Stomach smooth muscle (tissue), 2 donors: Measurements from ENCODE around the gene TFF2.

Experiments used
- H3K27ac ChIP-seq: one replicate; pipeline ENCODE4 v1.7.0; 2013; ENCODE audit warnings: mild to moderate bottlenecking, low read length, inconsistent platforms
- H3K27me3 ChIP-seq, 2 donors: one replicate each; pipeline ENCODE4 v1.7.0; 2013; ENCODE audit warnings: low read length in 2 of 2; ENCODE audit not compliant: insufficient read depth in 2 of 2, control insufficient read depth in 1 of 2
- H3K36me3 ChIP-seq, 2 donors: one replicate each; pipeline ENCODE4 v1.7.0; 2013; ENCODE audit warnings: low read length in 2 of 2; ENCODE audit not compliant: control insufficient read depth in 2 of 2, insufficient read depth in 2 of 2
- H3K4me1 ChIP-seq: one replicate; pipeline ENCODE4 v1.7.0; 2013; ENCODE audit warnings: low read length; ENCODE audit not compliant: control insufficient read depth, insufficient read depth
- H3K4me3 ChIP-seq, 2 donors: one replicate each; pipeline ENCODE4 v1.7.0; 2013; ENCODE audit warnings: low read length in 2 of 2
- H3K9ac ChIP-seq, 2 donors: one replicate each; pipeline ENCODE4 v1.7.0; 2013; ENCODE audit warnings: low read length in 2 of 2, mild to moderate bottlenecking in 1 of 2
- H3K9me3 ChIP-seq, 2 donors: one replicate each; pipeline ENCODE4 v1.7.0; 2013; ENCODE audit warnings: low read length in 2 of 2; ENCODE audit not compliant: control insufficient read depth in 2 of 2
- donor health status: healthy.
- donor health status: Pancreatic carcinoma.

Gene TFF2

DNA sequence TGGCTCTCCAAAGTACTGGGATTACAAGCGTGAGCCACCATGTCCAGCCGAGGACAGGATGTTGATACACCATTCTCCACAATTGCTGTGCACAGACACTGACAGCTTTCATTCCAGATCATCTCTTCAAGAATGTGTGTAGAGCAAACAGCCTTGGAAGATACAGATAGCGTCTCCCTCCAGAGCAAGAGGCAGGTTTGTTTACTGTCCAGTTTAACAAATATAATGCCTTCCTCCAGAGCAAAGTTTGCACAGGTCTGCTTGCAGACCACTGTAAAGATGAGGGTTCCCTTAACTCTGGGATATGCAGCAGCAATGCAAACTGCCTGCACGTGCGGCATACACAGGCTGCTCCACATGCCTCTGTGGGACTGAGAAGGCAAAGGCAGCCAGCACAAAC, 40.5 kb upstream of the TFF2 start:
- peaks cover 5 to 24% of the 10 kb centered on the region in 2 donors for H3K27me3 ChIP-seq
- H3K4me1 ChIP-seq: no peaks in the 10 kb centered on the region
- no peak overlapping the region for H3K27ac ChIP-seq
- no peak overlapping the region for H3K9ac ChIP-seq
- H3K4me3 ChIP-seq: no peak overlapping the region
- no peaks in the 10 kb centered on the region for H3K36me3 ChIP-seq
- H3K9me3 ChIP-seq: no peaks in the 10 kb centered on the region

DNA sequence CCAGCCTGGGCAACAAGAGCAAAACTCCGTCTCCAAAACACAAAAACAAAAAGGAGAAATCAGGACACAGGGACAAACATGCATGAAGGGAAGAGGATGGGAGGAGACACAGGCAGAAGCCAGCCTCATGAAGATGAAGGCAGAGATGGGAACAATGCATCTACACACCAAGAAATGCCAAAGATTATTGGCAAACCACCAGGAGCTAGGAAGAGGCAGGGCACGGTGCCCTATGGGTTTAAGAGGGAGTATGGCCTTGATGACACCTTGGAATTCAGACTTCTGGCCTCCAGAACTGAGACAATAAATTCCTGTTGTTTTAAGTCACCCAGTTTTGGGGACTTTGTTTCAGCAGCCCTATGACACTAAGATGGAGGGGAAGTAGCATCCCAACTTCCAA, 39.9 kb upstream of the TFF2 start:
- Histone ChIP-seq H3K27me3 (peaks cover 5 to 24% of the 10 kb centered on the region in 2 donors), H3K4me3 (no peak overlapping the region), H3K9me3 (no peaks in the 10 kb centered on the region), H3K4me1 (no peaks in the 10 kb centered on the region), H3K9ac (no peak overlapping the region), H3K27ac (no peak overlapping the region), H3K36me3 (no peaks in the 10 kb centered on the region)

DNA sequence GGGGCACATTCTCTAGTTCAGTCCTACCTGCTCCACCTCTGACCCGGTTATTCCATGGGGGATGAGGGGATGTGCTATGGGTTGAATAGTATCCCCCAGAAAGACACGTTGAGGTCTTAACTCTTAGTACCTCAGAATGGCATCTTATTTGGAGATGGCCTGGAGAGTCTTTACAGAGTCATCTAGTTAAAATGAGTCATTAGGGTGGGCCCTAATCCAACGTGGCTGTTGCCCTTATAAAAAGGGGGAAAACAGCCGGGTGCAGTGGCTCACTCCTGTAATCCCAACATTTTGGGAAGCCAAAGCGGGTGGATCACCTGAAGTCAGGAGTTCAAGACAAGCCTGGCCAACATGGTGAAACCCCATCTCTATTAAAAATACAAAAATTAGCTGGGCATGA, 39.4 kb upstream of the TFF2 start:
- Histone ChIP-seq H3K9ac (no peak overlapping the region), H3K9me3 (no peaks in the 10 kb centered on the region), H3K4me3 (no peak overlapping the region)

DNA sequence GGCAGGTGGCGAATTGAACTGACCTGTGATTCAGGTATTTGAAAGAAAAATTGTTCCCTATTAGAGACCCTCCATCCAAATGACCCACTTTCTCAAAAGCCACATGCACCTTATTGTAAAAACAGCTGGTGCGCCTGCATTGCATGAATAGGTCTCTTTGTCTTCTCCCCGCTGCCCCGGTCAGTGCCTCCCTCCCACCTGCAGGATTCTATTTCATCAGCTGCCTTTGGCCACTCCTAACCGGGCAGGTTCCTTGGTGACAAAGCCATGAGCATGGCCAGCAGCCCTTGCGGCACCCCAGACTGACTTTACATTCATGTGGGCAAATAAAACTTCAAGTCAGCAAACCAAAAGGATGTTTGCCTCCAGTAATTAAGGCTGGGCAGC, 38.6 kb upstream of the TFF2 start:
- Histone ChIP-seq H3K27ac (no peak overlapping the region), H3K4me1 (no peaks in the 10 kb centered on the region), H3K36me3 (no peaks in the 10 kb centered on the region), H3K27me3 (peaks cover 5 to 24% of the 10 kb centered on the region in 2 donors), H3K4me3 (no peak overlapping the region), H3K9ac (no peak overlapping the region), H3K9me3 (no peaks in the 10 kb centered on the region)

More for the DNA sequence above, 39.4 kb upstream of the TFF2 start:
- H3K27ac ChIP-seq: no peak overlapping the region
- peaks cover 5 to 24% of the 10 kb centered on the region in 2 donors for H3K27me3 ChIP-seq
- H3K36me3 ChIP-seq: no peaks in the 10 kb centered on the region
- no peaks in the 10 kb centered on the region for H3K4me1 ChIP-seq

DNA sequence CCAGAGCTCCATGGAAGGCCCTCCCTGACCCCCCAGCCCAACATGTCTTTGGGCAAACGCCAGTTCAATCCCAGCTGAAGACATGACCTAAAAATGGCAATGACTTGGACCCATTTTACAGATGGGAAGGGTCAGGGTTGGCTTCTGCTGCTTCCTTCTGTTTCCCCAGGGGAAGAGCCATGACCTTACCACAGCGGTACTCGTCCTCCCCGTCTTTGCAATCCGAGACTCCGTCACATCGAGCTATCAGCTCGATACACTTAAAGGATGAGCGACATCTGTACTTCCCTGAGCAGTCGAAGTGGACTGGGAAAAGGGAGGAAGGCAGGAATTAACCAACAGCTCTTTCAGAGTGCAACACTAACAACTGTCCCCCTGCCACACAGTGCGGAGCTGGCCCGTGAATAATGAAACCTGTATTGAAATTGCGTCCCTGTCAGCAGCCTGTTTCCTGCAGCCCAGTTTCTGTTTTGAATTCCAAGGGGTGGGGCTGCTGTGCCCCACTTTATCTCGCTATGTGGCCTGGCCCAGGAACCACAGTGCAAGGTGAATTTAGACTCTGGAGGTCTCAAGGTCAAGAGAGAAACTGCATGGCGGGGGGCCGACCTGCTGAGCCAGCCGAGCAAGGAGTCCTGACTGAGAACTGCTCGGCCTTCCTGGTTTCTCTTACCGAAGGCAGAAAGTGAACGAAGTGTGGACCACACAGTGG, 38.1 kb upstream of the TFF2 start:
- H3K27me3 ChIP-seq: peaks cover 5 to 24% of the 10 kb centered on the region in 2 donors
- no peak overlapping the region for H3K27ac ChIP-seq
- H3K9me3 ChIP-seq: no peaks in the 10 kb centered on the region
- H3K4me1 ChIP-seq: no peaks in the 10 kb centered on the region
- no peak overlapping the region for H3K9ac ChIP-seq
- H3K36me3 ChIP-seq: no peaks in the 10 kb centered on the region
- H3K4me3 ChIP-seq: no peak overlapping the region

DNA sequence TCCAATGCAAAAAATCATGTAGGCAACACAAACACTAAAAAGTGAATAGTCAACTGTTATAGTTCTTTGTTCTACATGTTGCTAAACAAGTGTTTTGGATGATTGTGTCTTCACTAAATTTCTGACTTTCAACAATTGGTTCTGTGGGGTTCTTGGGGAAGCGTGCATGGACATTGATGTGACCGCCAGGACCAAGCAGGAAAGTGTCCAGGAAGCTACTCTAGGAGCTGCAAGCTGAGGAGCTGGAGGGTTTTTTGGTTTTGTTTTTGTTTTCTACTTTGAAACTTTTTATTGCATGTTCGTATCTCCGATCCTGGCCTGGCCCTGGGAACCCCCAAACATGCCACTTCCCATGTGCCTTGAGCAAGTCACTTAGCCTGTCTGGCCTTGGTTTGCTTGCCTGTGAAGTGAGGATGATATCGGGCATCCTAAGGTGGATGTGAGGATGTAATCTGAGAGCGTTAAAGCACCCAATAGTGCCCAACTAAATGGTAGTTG, 37.1 kb upstream of the TFF2 start:
- Histone ChIP-seq H3K4me3 (no peak overlapping the region), H3K9ac (no peak overlapping the region), H3K27ac (no peak overlapping the region), H3K4me1 (no peaks in the 10 kb centered on the region), H3K36me3 (no peaks in the 10 kb centered on the region), H3K9me3 (no peaks in the 10 kb centered on the region), H3K27me3 (peaks cover 5 to 30% of the 10 kb centered on the region in 2 donors)

DNA sequence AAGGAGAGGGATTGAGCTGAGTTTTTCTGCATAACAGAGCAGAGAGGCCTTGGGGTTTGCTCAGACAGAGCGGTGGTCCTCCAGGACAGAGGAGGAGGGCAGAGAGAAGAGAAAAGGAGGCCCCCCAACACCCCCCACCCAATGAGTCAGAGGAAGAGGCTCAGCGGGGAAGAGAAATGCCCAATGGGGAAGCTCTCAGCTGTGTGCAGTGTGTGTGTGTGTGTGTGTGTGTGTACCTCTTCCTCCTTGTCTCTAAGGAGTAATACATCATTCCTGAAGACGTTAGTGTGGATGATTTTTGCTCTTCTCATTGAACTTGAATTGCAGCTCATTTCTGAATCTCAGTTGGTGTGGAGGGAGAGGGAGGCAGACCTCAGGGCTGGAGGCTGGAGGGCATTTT, 36.4 kb upstream of the TFF2 start:
- H3K27me3 ChIP-seq: peaks cover 4 to 33% of the 10 kb centered on the region in 2 donors
- H3K9me3 ChIP-seq: peaks cover under 1 to 2% of the 10 kb centered on the region in 2 donors
- H3K4me3 ChIP-seq: no peak overlapping the region
- no peaks in the 10 kb centered on the region for H3K4me1 ChIP-seq
- no peaks in the 10 kb centered on the region for H3K36me3 ChIP-seq
- H3K27ac ChIP-seq: no peak overlapping the region
- no peak overlapping the region for H3K9ac ChIP-seq

DNA sequence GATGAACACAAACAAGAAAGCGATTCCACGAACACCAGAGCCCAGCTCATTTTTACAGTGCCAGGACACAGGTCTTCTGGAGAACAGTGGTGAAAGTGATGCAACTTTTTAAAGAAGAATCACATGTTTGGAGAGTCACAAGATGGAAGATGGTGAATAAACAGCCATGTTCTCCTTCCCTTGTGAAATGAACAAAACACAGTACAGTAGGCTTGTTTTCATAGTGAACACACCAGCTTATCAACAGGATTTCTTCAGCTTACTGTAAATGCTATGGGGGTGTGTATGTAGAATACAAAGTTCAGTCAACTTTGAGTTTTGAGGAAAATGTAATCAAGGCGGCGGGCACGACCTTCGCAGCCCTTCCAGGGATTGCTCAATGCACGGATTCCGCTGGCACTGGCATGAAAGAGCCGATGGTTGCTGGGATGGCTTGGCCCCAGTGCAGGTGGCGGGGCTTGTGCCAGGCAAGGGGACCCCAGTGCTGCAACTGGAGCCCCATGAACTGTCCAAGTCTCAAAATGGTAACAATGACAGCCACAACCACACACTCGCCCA, 35.3 kb upstream of the TFF2 start:
- Histone ChIP-seq H3K27me3 (peaks cover 2 to 27% of the 10 kb centered on the region in 2 donors), H3K9ac (no peak overlapping the region), H3K27ac (no peak overlapping the region), H3K4me1 (no peaks in the 10 kb centered on the region), H3K9me3 (peaks cover 4 to 11% of the 10 kb centered on the region in 2 donors), H3K4me3 (no peak overlapping the region), H3K36me3 (no peaks in the 10 kb centered on the region)

DNA sequence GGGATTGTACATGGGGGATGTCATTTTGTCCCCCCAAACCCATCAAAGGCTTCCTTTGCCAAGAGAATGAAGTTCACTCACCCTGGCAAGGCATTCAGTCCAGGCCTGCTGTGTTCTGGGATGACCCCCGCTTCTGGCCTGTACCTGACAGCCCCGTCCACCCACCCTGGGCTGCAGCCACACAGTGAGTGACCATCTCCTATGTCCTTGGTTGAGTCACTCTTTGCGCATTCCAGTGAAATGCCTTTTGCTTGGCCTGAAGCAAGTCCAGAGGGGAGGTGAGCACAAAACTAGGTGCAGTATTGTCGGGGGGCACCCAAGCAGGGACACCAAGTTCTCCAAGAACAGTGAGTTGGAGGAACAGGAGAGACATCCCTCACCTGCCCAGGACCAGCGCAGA, 34.8 kb upstream of the TFF2 start:
- no peaks in the 10 kb centered on the region for H3K4me1 ChIP-seq
- no peaks in the 10 kb centered on the region for H3K36me3 ChIP-seq
- H3K9ac ChIP-seq: no peak overlapping the region
- H3K4me3 ChIP-seq: no peak overlapping the region
- H3K9me3 ChIP-seq: peaks cover 4 to 11% of the 10 kb centered on the region in 2 donors
- H3K27ac ChIP-seq: no peak overlapping the region
- H3K27me3 ChIP-seq: peaks cover 2 to 25% of the 10 kb centered on the region in 2 donors

DNA sequence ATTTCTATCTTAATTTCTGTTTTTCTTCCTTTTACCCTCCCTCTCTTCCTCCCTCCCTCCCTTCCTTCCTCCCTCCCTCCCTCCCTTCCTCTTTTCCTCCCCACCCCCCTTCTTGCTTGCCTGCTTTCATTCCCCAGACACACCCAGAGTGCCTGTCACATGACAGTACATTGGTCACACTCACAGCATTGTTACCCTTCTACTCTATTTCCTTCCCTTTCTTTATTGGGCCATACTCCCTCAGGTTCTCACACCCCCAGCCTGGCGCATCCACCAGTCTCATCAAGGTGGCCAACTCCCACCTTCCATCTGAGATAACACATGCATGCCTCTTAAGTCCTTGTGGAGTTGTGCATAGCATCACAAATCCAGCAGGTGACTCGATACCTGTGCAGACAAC, 34.2 kb upstream of the TFF2 start:
- Histone ChIP-seq H3K36me3 (no peaks in the 10 kb centered on the region), H3K4me3 (no peak overlapping the region), H3K27me3 (peaks cover 2 to 24% of the 10 kb centered on the region in 2 donors), H3K9me3 (peaks cover 4 to 11% of the 10 kb centered on the region in 2 donors), H3K4me1 (no peaks in the 10 kb centered on the region), H3K9ac (no peak overlapping the region), H3K27ac (no peak overlapping the region)
